Kidney (tissue), 14 donors: Measurements from ENCODE around the gene LAMA5. TPM values are rescaled to one million over a fixed set of nuclear protein-coding genes. Genes with fewer than 3 reads are reported as not detected.

Experiments
- DNase-seq, 5 donors: peaks; one replicate each; pipeline ENCODE4 v3.0.0-alpha.2; 2013 to 2020
- FAIRE-seq: peaks from 2 replicates; lab custom pipeline; 2012; peaks lifted over from hg19 to GRCh38; lab: Jason Lieb, UNC
- H3K27ac ChIP-seq, 2 donors: one replicate each; pipeline ENCODE4 v1.7.0; 2013; ENCODE audit warnings: low read depth in 2 of 2, low read length in 2 of 2, inconsistent platforms in 1 of 2
- H3K27me3 ChIP-seq: one replicate; pipeline ENCODE4 v1.7.1; 2013; ENCODE audit warnings: low read length, inconsistent platforms; ENCODE audit not compliant: control insufficient read depth, insufficient read depth
- H3K36me3 ChIP-seq, 3 donors: one replicate each; pipeline versions ENCODE4 v1.7.0 to v1.7.1; 2013; ENCODE audit warnings: low read length in 3 of 3, control low read depth in 1 of 3, inconsistent platforms in 1 of 3; ENCODE audit not compliant: insufficient read depth in 3 of 3, control insufficient read depth in 2 of 3
- H3K4me1 ChIP-seq, 3 donors: one replicate each; pipeline versions ENCODE4 v1.7.0 to v1.7.1; 2013; ENCODE audit warnings: low read length in 3 of 3, inconsistent platforms in 1 of 3, low read depth in 1 of 3; ENCODE audit not compliant: control insufficient read depth in 2 of 3, insufficient read depth in 2 of 3
- H3K4me3 ChIP-seq, 3 donors: one replicate each; pipeline versions ENCODE4 v1.7.0 to v1.8.1; 2013; ENCODE audit warnings: low read length in 3 of 3, control low read depth in 1 of 3, inconsistent platforms in 1 of 3
- H3K9ac ChIP-seq, 3 donors: one replicate each; pipeline versions ENCODE4 v1.7.0 to v1.7.1; 2013; ENCODE audit warnings: low read length in 3 of 3, control low read depth in 1 of 3, inconsistent platforms in 1 of 3
- H3K9me3 ChIP-seq, 3 donors: one replicate each; pipeline versions ENCODE4 v1.7.0 to v1.7.1; 2013; ENCODE audit warnings: low read length in 3 of 3, control low read depth in 1 of 3, inconsistent platforms in 1 of 3; ENCODE audit not compliant: control insufficient read depth in 2 of 3, insufficient read depth in 1 of 3
- CTCF ChIP-seq: IDR thresholded peaks from 3 replicates; pipeline ENCODE4 v1.5.1; 2012; ENCODE audit warnings: mild to moderate bottlenecking, moderate library complexity, borderline replicate concordance; ENCODE audit not compliant: insufficient read depth; ENCODE audit errors: extremely low read depth
- intact Hi-C: fragments of 100-400 bp; cut with DNase I; formaldehyde crosslinking; loops from one replicate; pipeline ENCODE4 v1.11.1; 2022
- polyA plus RNA-seq: library from polyadenylated mRNA; stranded (reverse); fragments of 350-450 nt; fragmentation: Illumina TruSeq; extraction: RNeasy Lipid Tissue Mini Kit (QIAGEN cat#74804); gene quantifications from one replicate; pipeline ENCODE4 v1.2.3, GENCODE V29; 2014; ENCODE audit warnings: low read depth, low replicate concordance; ENCODE audit not compliant: insufficient read depth
- total RNA-seq: library from RNA; stranded (reverse); fragmentation: NEBNext Ultra II Directional; extraction: Animal tissue kit (Norgen Biotek cat#: 25700); gene quantifications from one replicate; pipeline ENCODE4 v1.2.1, GENCODE V29; 2021
- donor health status: control.
- donor health status: control.
- donor health status: control.
- donor health status: control.
- donor health status: control.
- donor health status: DM: yes; HTN: yes; CAD: no.
- donor health status: Normal renal cell carcinoma (clear cell type).

LAMA5 gene
- total and polyA plus RNA-seq, 2 donors from 2014 or later: 94.0 to 342 TPM

GRCh38 chr20:62344092-62344491, 23.0 kb downstream of the LAMA5 start:
- no peak for TF ChIP-seq CTCF
- Histone ChIP-seq H3K36me3 (peaks cover 0 to 34% (median 8%) of the 10 kb centered on the region in 3 donors), H3K9ac (peak overlapping the region in 1 of 3 donors; percentile 19), H3K4me3 (no peak overlapping the region), H3K9me3 (no peaks in the 10 kb centered on the region), H3K4me1 (no peaks in the 10 kb centered on the region), H3K27ac (no peak overlapping the region), H3K27me3 (no peaks in the 10 kb centered on the region)
- DNase-seq (no peak), FAIRE-seq (no peak)
- intact Hi-C loops: no loop called here

- no peaks in the 10 kb centered on the region for H3K9me3 ChIP-seq
- H3K27ac ChIP-seq: no peak overlapping the region
- intact Hi-C loops: no loop called here
- H3K9ac ChIP-seq: no peak overlapping the region
- FAIRE-seq (no peak), DNase-seq (no peak)
- H3K4me3 ChIP-seq: no peak overlapping the region
- H3K36me3 ChIP-seq: peaks cover 0 to 33% (median 13%) of the 10 kb centered on the region in 3 donors
- TF ChIP-seq CTCF: no peak
- no peaks in the 10 kb centered on the region for H3K27me3 ChIP-seq
- no peaks in the 10 kb centered on the region for H3K4me1 ChIP-seq
Measured at GRCh38 chr20:62342910-62343309, 24.2 kb downstream of the LAMA5 start.

- Histone ChIP-seq H3K27ac (no peak overlapping the region), H3K4me1 (no peaks in the 10 kb centered on the region), H3K27me3 (no peaks in the 10 kb centered on the region), H3K4me3 (no peak overlapping the region), H3K36me3 (peaks cover 3 to 41% (median 28%) of the 10 kb centered on the region in 3 donors), H3K9me3 (no peaks in the 10 kb centered on the region), H3K9ac (no peak overlapping the region)
- no peak for TF ChIP-seq CTCF
- intact Hi-C loops: no loop called here
- DNase-seq (no peak), FAIRE-seq (no peak)
Measured at GRCh38 chr20:62339647-62340062, 27.5 kb downstream of the LAMA5 start.

- no peak for TF ChIP-seq CTCF
- Histone ChIP-seq H3K4me1 (no peaks in the 10 kb centered on the region), H3K9ac (no peak overlapping the region), H3K36me3 (peaks cover 3 to 41% (median 31%) of the 10 kb centered on the region in 3 donors), H3K9me3 (no peaks in the 10 kb centered on the region), H3K4me3 (no peak overlapping the region), H3K27ac (no peak overlapping the region), H3K27me3 (no peaks in the 10 kb centered on the region)
- intact Hi-C loops: no loop called here
- DNase-seq (no peak), FAIRE-seq (no peak)
Measured at GRCh38 chr20:62338294-62338620, 28.9 kb downstream of the LAMA5 start.
